GM12878 (cell line): ENCODE measurements around the gene SORBS1.

Experiments used
- BRCA1 ChIP-seq: IDR thresholded peaks from 2 replicates; pipeline ENCODE4 v1.6.1; 2011; ENCODE audit warnings: low read depth, low read length, improper control_type of control experiment
- CHD4 ChIP-seq: fragments of 200-600 bp; sonication (generic); IDR thresholded peaks from 2 replicates; pipeline ENCODE4 v1.6.1; 2016; ENCODE audit warnings: mild to moderate bottlenecking
- EED ChIP-seq: sonication (generic); IDR thresholded peaks from 2 replicates; pipeline ENCODE4 v1.6.1; 2016; ENCODE audit warnings: antibody characterized with exemption, low read depth
- EP300 ChIP-seq, 2 experiments: fragments of 150-350 bp in 1 of 2; IDR thresholded peaks; 2 replicates each; pipeline ENCODE4 v1.6.1; 2011 to 2012; ENCODE audit warnings: low read depth in 2 of 2, low read length in 2 of 2, borderline replicate concordance in 1 of 2, improper control_type of control experiment in 1 of 2, inconsistent platforms in 1 of 2; ENCODE audit not compliant: control insufficient read depth in 1 of 2
- JUND ChIP-seq: IDR thresholded peaks from 2 replicates; pipeline ENCODE4 v1.6.1; 2012; ENCODE audit warnings: low read depth, mild to moderate bottlenecking, low read length, improper control_type of control experiment, moderate library complexity
- MXI1 ChIP-seq: fragments of 150-350 bp; IDR thresholded peaks from 2 replicates; pipeline ENCODE4 v1.6.1; 2011; ENCODE audit warnings: low read depth, mild to moderate bottlenecking, inconsistent platforms, low read length, improper control_type of control experiment
- SMC3 ChIP-seq: IDR thresholded peaks from 2 replicates; pipeline ENCODE4 v1.6.1; 2011; ENCODE audit warnings: low read length, improper control_type of control experiment, borderline replicate concordance
- SUZ12 ChIP-seq: fragments of 200-600 bp; sonication (generic); IDR thresholded peaks from one replicate; pipeline ENCODE4 v1.6.1; 2018; ENCODE audit warnings: antibody characterized with exemption, mild to moderate bottlenecking; ENCODE audit not compliant: unreplicated experiment
- TF ChIP-seq, protein P1 (sequence below), 3 experiments: IDR thresholded peaks in 2 of 3; conservative IDR thresholded peaks in 1 of 3; 2 replicates each; pipeline ENCODE4 v1.5.1; 2011; ENCODE audit warnings: low read depth in 3 of 3, low read length in 3 of 3, mild to moderate bottlenecking in 3 of 3, control low read depth in 2 of 3, moderate library complexity in 2 of 3, inconsistent platforms in 1 of 3, mixed read lengths in 1 of 3; ENCODE audit not compliant: control insufficient read depth in 2 of 3, insufficient read depth in 1 of 3; ENCODE audit errors: extremely low read depth in 1 of 3
- TF ChIP-seq, protein P2 (sequence below): fragments of 450-650 bp; IDR thresholded peaks from 2 replicates; pipeline ENCODE4 v1.6.1; 2017; ENCODE audit warnings: antibody characterized with exemption, mild to moderate bottlenecking, moderate library complexity
- TF ChIP-seq, protein P3 (sequence below): IDR thresholded peaks from 2 replicates; pipeline ENCODE4 v1.6.1; 2012; ENCODE audit warnings: mild to moderate bottlenecking, low read depth, low read length

- TF ChIP-seq, protein P1, sequence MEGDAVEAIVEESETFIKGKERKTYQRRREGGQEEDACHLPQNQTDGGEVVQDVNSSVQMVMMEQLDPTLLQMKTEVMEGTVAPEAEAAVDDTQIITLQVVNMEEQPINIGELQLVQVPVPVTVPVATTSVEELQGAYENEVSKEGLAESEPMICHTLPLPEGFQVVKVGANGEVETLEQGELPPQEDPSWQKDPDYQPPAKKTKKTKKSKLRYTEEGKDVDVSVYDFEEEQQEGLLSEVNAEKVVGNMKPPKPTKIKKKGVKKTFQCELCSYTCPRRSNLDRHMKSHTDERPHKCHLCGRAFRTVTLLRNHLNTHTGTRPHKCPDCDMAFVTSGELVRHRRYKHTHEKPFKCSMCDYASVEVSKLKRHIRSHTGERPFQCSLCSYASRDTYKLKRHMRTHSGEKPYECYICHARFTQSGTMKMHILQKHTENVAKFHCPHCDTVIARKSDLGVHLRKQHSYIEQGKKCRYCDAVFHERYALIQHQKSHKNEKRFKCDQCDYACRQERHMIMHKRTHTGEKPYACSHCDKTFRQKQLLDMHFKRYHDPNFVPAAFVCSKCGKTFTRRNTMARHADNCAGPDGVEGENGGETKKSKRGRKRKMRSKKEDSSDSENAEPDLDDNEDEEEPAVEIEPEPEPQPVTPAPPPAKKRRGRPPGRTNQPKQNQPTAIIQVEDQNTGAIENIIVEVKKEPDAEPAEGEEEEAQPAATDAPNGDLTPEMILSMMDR (IDR thresholded peaks at IDR 0.05 in 2 of 3, conservative IDR thresholded peaks at IDR 0.05 in 1 of 3; ENCODE audit: control insufficient read depth in 2 of 3, extremely low read depth in 1 of 3, insufficient read depth in 1 of 3, low read depth in 3 of 3, low read length in 3 of 3), result no peak
- no peak for TF ChIP-seq JUND
- TF ChIP-seq SUZ12, result no peak
- TF ChIP-seq, protein P2, sequence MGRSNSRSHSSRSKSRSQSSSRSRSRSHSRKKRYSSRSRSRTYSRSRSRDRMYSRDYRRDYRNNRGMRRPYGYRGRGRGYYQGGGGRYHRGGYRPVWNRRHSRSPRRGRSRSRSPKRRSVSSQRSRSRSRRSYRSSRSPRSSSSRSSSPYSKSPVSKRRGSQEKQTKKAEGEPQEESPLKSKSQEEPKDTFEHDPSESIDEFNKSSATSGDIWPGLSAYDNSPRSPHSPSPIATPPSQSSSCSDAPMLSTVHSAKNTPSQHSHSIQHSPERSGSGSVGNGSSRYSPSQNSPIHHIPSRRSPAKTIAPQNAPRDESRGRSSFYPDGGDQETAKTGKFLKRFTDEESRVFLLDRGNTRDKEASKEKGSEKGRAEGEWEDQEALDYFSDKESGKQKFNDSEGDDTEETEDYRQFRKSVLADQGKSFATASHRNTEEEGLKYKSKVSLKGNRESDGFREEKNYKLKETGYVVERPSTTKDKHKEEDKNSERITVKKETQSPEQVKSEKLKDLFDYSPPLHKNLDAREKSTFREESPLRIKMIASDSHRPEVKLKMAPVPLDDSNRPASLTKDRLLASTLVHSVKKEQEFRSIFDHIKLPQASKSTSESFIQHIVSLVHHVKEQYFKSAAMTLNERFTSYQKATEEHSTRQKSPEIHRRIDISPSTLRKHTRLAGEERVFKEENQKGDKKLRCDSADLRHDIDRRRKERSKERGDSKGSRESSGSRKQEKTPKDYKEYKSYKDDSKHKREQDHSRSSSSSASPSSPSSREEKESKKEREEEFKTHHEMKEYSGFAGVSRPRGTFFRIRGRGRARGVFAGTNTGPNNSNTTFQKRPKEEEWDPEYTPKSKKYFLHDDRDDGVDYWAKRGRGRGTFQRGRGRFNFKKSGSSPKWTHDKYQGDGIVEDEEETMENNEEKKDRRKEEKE, result no peak
- no peak for TF ChIP-seq EP300 (IDR thresholded peaks at IDR 0.05; ENCODE audit: borderline replicate concordance in 1 of 2, control insufficient read depth in 1 of 2, low read depth in 2 of 2, low read length in 2 of 2)
- TF ChIP-seq EED, result no peak
- no peak for TF ChIP-seq BRCA1
- TF ChIP-seq, protein P3, sequence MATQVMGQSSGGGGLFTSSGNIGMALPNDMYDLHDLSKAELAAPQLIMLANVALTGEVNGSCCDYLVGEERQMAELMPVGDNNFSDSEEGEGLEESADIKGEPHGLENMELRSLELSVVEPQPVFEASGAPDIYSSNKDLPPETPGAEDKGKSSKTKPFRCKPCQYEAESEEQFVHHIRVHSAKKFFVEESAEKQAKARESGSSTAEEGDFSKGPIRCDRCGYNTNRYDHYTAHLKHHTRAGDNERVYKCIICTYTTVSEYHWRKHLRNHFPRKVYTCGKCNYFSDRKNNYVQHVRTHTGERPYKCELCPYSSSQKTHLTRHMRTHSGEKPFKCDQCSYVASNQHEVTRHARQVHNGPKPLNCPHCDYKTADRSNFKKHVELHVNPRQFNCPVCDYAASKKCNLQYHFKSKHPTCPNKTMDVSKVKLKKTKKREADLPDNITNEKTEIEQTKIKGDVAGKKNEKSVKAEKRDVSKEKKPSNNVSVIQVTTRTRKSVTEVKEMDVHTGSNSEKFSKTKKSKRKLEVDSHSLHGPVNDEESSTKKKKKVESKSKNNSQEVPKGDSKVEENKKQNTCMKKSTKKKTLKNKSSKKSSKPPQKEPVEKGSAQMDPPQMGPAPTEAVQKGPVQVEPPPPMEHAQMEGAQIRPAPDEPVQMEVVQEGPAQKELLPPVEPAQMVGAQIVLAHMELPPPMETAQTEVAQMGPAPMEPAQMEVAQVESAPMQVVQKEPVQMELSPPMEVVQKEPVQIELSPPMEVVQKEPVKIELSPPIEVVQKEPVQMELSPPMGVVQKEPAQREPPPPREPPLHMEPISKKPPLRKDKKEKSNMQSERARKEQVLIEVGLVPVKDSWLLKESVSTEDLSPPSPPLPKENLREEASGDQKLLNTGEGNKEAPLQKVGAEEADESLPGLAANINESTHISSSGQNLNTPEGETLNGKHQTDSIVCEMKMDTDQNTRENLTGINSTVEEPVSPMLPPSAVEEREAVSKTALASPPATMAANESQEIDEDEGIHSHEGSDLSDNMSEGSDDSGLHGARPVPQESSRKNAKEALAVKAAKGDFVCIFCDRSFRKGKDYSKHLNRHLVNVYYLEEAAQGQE, result no peak
- TF ChIP-seq CHD4, result no peak
- TF ChIP-seq MXI1, result no peak
- TF ChIP-seq SMC3, result no peak
Measured at GRCh38 chr10:95312257-95312656, 248.9 kb downstream of the SORBS1 start.
